DND-41 (cell line): ENCODE data around the gene POU5F2.

Experiments used
- CTCF ChIP-seq: IDR thresholded peaks from 2 replicates; pipeline ENCODE4 v1.5.1; 2012; ENCODE audit warnings: borderline replicate concordance, low read length, moderate library complexity, mild to moderate bottlenecking; ENCODE audit not compliant: poor library complexity, severe bottlenecking; ENCODE audit errors: extremely low read depth
- EZH2 ChIP-seq: IDR thresholded peaks from 3 replicates; pipeline ENCODE4 v1.6.1; 2012; ENCODE audit warnings: borderline replicate concordance, low read depth, mild to moderate bottlenecking, moderate library complexity, low read length, inconsistent platforms; ENCODE audit not compliant: severe bottlenecking

GRCh38 chr5:93789173-93790067 is 48.0 kb upstream of the POU5F2 start:
- TF ChIP-seq CTCF, result no peak
- TF ChIP-seq EZH2, result no peak
